ENCODE measurements around the gene PHOSPHO2.

DNA sequence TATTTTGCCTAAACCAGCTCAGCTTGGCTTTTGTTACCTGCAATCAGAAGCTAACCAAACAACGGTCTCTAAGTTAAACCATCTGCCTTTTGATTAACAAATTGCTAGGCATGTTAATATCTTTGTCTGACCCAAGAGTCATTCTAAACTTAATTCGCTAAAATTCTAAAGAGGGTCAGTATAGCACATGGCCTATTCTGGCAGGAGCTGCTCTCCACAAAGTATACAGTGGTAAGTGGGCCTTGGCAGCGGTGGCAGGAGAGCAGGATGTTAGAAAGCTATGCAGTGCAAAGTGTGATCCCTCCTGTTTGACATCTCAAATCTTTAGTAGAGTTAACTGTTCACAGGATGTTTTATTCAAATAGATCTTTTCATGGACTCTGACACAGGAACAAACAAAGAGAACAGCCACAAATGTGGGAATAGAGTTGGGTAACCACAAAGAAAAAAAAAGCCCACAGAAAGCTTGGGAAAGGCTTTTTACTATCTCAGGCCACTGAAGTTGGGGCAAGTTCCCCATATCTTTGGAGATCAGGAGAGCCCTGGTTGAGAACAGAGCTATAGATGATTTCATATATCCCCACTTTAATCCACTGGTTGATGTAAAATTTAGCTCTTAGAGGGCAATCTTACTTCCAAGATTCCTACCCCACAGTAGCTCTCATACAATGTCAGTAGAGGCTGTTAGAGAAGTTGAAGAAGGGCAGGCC, 10.7 kb upstream of the PHOSPHO2 start:
- TF ChIP-seq POLR2A (IDR thresholded peaks at IDR 0.05) = no peak
- TF ChIP-seq, protein P1, sequence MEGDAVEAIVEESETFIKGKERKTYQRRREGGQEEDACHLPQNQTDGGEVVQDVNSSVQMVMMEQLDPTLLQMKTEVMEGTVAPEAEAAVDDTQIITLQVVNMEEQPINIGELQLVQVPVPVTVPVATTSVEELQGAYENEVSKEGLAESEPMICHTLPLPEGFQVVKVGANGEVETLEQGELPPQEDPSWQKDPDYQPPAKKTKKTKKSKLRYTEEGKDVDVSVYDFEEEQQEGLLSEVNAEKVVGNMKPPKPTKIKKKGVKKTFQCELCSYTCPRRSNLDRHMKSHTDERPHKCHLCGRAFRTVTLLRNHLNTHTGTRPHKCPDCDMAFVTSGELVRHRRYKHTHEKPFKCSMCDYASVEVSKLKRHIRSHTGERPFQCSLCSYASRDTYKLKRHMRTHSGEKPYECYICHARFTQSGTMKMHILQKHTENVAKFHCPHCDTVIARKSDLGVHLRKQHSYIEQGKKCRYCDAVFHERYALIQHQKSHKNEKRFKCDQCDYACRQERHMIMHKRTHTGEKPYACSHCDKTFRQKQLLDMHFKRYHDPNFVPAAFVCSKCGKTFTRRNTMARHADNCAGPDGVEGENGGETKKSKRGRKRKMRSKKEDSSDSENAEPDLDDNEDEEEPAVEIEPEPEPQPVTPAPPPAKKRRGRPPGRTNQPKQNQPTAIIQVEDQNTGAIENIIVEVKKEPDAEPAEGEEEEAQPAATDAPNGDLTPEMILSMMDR (IDR thresholded peaks at IDR 0.05) = no peak
